ENCODE results near the gene TXK. TPM values are rescaled to one million over a fixed set of nuclear protein-coding genes. Genes with fewer than 3 reads are reported as not detected.

TXK gene
- total RNA-seq, 6 experiments from 2014 or later: 0.62 to 2.5 (median 1.5) TPM

DNA sequence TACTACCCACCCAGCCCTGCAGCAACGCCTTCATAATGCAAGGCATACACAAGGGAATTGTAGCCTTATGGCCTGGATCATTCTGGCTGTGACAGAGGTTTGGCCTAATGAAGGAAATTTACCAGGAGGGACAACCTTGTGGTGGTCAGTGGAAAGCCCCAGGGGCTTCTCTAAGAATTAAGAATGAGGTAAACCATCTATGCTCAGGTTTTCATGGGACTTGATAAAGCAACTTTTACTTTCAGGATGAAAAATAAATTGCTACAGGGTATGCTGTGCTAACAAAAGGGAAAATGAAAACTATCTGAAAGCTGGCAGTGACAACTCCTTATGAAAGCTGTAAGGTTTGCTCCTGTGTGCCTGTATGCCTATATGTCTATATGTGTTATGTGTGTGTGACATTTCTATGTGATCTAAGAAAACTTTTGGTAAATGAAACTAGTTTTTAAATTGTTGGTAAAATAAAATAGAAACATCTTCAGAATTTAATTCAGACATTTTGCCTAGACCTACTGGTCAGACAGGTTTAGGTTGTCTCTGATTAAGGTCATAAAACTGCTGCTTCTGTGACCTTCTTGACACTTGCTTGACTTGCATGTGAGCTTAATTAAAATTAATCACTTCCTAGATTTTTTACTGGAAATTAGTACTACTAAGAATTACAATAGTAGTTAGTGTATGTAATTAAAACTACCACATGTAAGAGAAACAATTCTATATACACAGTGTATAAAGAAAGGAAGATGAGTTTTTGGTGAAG, 19.9 kb upstream of the TXK start:
- no peaks in the 10 kb centered on the region for H3K27me3 ChIP-seq
- ATAC-seq (no peak), DNase-seq (no peak)
- no peaks in the 10 kb centered on the region for H3K36me3 ChIP-seq
- no CpG with 5 or more reads among the region's 1 CpG for WGBS (ENCODE audit: insufficient coverage, low coverage, low lambda C conversion rate, missing lambda C conversion rate)
- TF ChIP-seq, protein P1, sequence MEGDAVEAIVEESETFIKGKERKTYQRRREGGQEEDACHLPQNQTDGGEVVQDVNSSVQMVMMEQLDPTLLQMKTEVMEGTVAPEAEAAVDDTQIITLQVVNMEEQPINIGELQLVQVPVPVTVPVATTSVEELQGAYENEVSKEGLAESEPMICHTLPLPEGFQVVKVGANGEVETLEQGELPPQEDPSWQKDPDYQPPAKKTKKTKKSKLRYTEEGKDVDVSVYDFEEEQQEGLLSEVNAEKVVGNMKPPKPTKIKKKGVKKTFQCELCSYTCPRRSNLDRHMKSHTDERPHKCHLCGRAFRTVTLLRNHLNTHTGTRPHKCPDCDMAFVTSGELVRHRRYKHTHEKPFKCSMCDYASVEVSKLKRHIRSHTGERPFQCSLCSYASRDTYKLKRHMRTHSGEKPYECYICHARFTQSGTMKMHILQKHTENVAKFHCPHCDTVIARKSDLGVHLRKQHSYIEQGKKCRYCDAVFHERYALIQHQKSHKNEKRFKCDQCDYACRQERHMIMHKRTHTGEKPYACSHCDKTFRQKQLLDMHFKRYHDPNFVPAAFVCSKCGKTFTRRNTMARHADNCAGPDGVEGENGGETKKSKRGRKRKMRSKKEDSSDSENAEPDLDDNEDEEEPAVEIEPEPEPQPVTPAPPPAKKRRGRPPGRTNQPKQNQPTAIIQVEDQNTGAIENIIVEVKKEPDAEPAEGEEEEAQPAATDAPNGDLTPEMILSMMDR (IDR thresholded peaks at IDR 0.05): no peak
- no peak for TF ChIP-seq POLR2A (IDR thresholded peaks at IDR 0.05)
- no peak overlapping the region for H3K27ac ChIP-seq
- H3K9me3 ChIP-seq: no peaks in the 10 kb centered on the region
- no peak overlapping the region for H3K4me3 ChIP-seq
- H3K4me1 ChIP-seq: no peaks in the 10 kb centered on the region
- intact Hi-C loops (cut with DNase I): no loop called here

DNA sequence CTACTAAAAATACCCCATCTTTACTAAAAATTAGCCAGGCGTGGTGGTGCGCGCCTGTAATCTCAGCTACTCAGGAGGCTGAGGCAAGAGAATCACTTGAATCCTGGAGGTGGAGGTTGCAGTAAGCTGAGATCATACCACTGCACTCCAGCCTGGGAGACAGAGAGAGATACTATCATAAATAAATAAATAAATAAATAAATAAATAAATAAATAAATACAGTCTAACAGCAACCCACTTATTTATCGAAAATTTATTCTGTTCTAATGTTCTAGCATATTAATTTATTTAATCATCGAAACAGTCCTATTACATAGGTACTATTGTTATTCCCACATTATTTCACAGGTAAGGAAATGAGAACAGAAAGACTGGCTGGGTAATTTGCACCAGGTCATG, 18.2 kb upstream of the TXK start:
- no peak for DNase-seq
- 92% methylated on average over 5 of the region's 5 CpGs for WGBS (ENCODE audit: insufficient coverage, low coverage, low lambda C conversion rate, missing lambda C conversion rate)
- no peak overlapping the region for H3K4me3 ChIP-seq
- no peak for ATAC-seq
- no peaks in the 10 kb centered on the region for H3K4me1 ChIP-seq
- H3K27ac ChIP-seq: no peak overlapping the region
- TF ChIP-seq, protein P1 (IDR thresholded peaks at IDR 0.05): no peak
- no peak for TF ChIP-seq POLR2A (IDR thresholded peaks at IDR 0.05)
- intact Hi-C loops (cut with DNase I): no loop called here
- no peaks in the 10 kb centered on the region for H3K27me3 ChIP-seq
- no peaks in the 10 kb centered on the region for H3K9me3 ChIP-seq
- no peaks in the 10 kb centered on the region for H3K36me3 ChIP-seq

DNA sequence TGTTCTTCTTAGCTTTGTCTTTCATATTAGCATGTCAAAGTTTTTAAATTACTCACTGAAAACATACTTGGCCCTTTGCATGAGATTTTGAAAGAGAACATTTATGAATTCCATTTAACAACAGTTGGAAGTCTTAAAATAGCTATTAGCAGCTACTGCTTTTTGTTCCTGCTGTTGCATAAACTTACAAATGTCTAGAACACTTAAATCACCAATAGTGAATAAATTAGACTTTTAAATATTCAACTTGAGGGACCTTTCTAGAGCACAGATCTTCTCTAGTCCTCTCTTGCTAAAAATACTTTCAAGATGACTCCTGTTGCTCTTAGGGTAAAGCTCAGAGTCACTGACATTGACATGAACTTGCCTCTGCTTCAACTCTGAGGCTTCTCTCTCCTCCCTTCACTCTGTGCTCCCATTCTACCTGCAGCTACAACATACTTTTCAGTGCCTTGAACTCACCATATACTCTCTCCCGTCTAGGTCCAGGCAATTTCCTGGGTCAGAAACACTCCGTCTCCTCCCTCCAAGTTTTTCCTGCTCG, 15.8 kb upstream of the TXK start:
- H3K9me3 ChIP-seq: no peaks in the 10 kb centered on the region
- ATAC-seq (no peak), DNase-seq (no peak)
- 82% methylated on average over 3 of the region's 3 CpGs for WGBS (ENCODE audit: insufficient coverage, low coverage, low lambda C conversion rate, missing lambda C conversion rate)
- peaks cover 0 to 4% (median 0%) of the 10 kb centered on the region in 4 donors for H3K36me3 ChIP-seq
- no peaks in the 10 kb centered on the region for H3K27me3 ChIP-seq
- TF ChIP-seq, protein P1 (IDR thresholded peaks at IDR 0.05): no peak
- TF ChIP-seq POLR2A (IDR thresholded peaks at IDR 0.05): no peak
- no peak overlapping the region for H3K27ac ChIP-seq
- intact Hi-C loops (cut with DNase I): no loop called here
- H3K4me1 ChIP-seq: no peaks in the 10 kb centered on the region
- no peak overlapping the region for H3K4me3 ChIP-seq

DNA sequence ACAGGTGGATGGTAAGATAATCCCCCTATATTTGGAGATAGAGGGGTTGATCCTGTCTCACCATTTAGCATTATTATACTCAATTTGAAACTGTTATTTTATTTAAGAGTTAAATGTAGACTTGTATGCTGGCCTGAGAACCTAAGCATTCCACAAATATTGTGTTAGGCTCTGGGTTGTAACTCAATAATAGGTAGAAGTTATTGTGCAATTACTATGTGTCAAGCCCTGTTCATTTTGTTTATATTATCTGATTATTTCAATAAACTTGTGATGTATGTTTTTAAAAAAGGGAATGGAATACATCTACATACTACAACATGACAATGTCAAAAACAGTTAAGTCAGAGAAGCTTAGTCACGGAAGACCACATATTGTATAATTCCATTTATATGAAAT, 13.6 kb upstream of the TXK start:
- Histone ChIP-seq H3K4me3 (no peak overlapping the region), H3K27ac (no peak overlapping the region), H3K9me3 (no peaks in the 10 kb centered on the region), H3K36me3 (peaks cover 0 to 7% (median 0%) of the 10 kb centered on the region in 4 donors), H3K4me1 (no peaks in the 10 kb centered on the region), H3K27me3 (no peaks in the 10 kb centered on the region)
- TF ChIP-seq POLR2A (IDR thresholded peaks at IDR 0.05): no peak
- TF ChIP-seq, protein P1 (IDR thresholded peaks at IDR 0.05): no peak
- ATAC-seq (peak in 1 of 4 donors; percentile 19), DNase-seq (no peak)
- intact Hi-C loops (cut with DNase I): no loop called here
- WGBS (ENCODE audit: insufficient coverage, low coverage, low lambda C conversion rate, missing lambda C conversion rate): 89% methylated on average over 1 of the region's 1 CpG

All from right lobe of liver (tissue), 6 donors.